ENCODE results near the gene S100A2.

- TF ChIP-seq CTCF (conservative IDR thresholded peaks at IDR 0.05; ENCODE audit: low read depth, low read length) (no peak), EZH2 (IDR thresholded peaks at IDR 0.05; ENCODE audit: borderline replicate concordance, low read depth, low read length, poor library complexity, severe bottlenecking) (no peak)
Measured at GRCh38 chr1:153608089-153608682, 42.5 kb upstream of the S100A2 start.

Data from A673 (cell line).